ENCODE results near the gene DGLUCY. TPM values are rescaled to one million over a fixed set of nuclear protein-coding genes. Genes with fewer than 3 reads are reported as not detected.

The DGLUCY gene
- total RNA-seq, 1 experiment from 2014 or later: 67.0 TPM

DNA sequence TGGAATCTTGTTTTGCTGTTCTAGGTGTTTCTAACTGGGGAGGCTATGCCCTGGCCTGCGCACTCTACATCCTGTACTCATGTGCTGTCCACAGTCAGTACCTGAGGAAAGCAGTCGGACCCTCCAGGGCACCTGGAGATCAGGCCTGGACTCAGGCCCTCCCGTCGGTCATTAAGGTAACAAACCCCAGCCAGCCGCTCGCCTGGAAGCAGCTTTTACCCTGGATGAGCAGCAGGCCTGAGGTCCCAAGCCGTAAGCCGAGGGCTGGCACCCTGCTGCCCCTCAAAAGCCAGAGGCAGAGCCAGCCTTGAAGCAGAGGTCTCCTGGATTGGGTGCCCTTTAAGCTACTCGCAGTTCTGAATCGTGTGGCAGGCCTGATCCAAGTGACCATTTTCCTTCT, 101.5 kb downstream of the DGLUCY start:
- ChIA-PET RAD21 (ENCODE audit: low non-redundant PET in 1 of 2, low total read pairs in 2 of 2, uncharacterized antibody in 2 of 2, unreplicated experiment in 2 of 2) (no interaction called here), CTCF (no interaction called here), POLR2A (no interaction called here)
- no peak for ATAC-seq
- H3K9me2 ChIP-seq (ENCODE audit: insufficient read depth): no peaks in the 10 kb centered on the region
- H2AFZ ChIP-seq (ENCODE audit: low read depth, low read length, poor library complexity, severe bottlenecking): no peak overlapping the region
- no peak for TF ChIP-seq TCF7L2 (IDR thresholded peaks at IDR 0.05; ENCODE audit: borderline replicate concordance, extremely low read depth, insufficient read depth, insufficient read length)
- TF ChIP-seq FOSL1 (IDR thresholded peaks at IDR 0.05; ENCODE audit: low read depth): no peak
- TF ChIP-seq, protein P1, sequence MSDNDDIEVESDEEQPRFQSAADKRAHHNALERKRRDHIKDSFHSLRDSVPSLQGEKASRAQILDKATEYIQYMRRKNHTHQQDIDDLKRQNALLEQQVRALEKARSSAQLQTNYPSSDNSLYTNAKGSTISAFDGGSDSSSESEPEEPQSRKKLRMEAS (IDR thresholded peaks at IDR 0.05): no peak
- no peak for TF ChIP-seq CEBPB (IDR thresholded peaks at IDR 0.05; ENCODE audit: low read depth)
- TF ChIP-seq EGR1 (IDR thresholded peaks at IDR 0.05; ENCODE audit: low read depth): no peak
- TF ChIP-seq, protein P2, sequence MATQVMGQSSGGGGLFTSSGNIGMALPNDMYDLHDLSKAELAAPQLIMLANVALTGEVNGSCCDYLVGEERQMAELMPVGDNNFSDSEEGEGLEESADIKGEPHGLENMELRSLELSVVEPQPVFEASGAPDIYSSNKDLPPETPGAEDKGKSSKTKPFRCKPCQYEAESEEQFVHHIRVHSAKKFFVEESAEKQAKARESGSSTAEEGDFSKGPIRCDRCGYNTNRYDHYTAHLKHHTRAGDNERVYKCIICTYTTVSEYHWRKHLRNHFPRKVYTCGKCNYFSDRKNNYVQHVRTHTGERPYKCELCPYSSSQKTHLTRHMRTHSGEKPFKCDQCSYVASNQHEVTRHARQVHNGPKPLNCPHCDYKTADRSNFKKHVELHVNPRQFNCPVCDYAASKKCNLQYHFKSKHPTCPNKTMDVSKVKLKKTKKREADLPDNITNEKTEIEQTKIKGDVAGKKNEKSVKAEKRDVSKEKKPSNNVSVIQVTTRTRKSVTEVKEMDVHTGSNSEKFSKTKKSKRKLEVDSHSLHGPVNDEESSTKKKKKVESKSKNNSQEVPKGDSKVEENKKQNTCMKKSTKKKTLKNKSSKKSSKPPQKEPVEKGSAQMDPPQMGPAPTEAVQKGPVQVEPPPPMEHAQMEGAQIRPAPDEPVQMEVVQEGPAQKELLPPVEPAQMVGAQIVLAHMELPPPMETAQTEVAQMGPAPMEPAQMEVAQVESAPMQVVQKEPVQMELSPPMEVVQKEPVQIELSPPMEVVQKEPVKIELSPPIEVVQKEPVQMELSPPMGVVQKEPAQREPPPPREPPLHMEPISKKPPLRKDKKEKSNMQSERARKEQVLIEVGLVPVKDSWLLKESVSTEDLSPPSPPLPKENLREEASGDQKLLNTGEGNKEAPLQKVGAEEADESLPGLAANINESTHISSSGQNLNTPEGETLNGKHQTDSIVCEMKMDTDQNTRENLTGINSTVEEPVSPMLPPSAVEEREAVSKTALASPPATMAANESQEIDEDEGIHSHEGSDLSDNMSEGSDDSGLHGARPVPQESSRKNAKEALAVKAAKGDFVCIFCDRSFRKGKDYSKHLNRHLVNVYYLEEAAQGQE (IDR thresholded peaks at IDR 0.05; ENCODE audit: low read depth): no peak
- no peak for TF ChIP-seq JUND (IDR thresholded peaks at IDR 0.05)
- TF ChIP-seq RAD21 (IDR thresholded peaks at IDR 0.05; ENCODE audit: low read depth): no peak
- no peak for TF ChIP-seq ELF1 (IDR thresholded peaks at IDR 0.05; ENCODE audit: borderline replicate concordance, low read depth)
- no peak for TF ChIP-seq ZFX (IDR thresholded peaks at IDR 0.05)
- intact Hi-C loops (cut with micrococcal nuclease): no loop called here
- H3K36me3 ChIP-seq (ENCODE audit: control insufficient read depth in 1 of 2, insufficient read depth in 2 of 2, low read length in 2 of 2): peaks cover 2 to 14% of the 10 kb centered on the region in 2 experiments
- H3K4me2 ChIP-seq (ENCODE audit: low read length): no peak overlapping the region
- no peak overlapping the region for H3K4me3 ChIP-seq (replicated peaks in 1 of 2; ENCODE audit: low read depth in 1 of 2, low read length in 2 of 2)
- no peaks in the 10 kb centered on the region for H3K79me2 ChIP-seq (ENCODE audit: insufficient read depth, low read length)
- H3K4me1 ChIP-seq (ENCODE audit: control insufficient read depth in 1 of 2, insufficient read depth in 2 of 2, low read length in 2 of 2): no peaks in the 10 kb centered on the region
- no peaks in the 10 kb centered on the region for H3K9me3 ChIP-seq (ENCODE audit: control insufficient read depth in 1 of 2, insufficient read depth in 1 of 2, low read depth in 1 of 2, low read length in 2 of 2)
- H4K20me1 ChIP-seq (ENCODE audit: insufficient read depth): no peaks in the 10 kb centered on the region
- H3K27ac ChIP-seq (ENCODE audit: low read depth, low read length): no peak overlapping the region
- H3K9ac ChIP-seq (ENCODE audit: low read length): no peak overlapping the region
- no peaks in the 10 kb centered on the region for H3K27me3 ChIP-seq (ENCODE audit: insufficient read depth, low read length)
- DNase-seq (ENCODE audit: low read depth, low spot score): no peak
- BruUV-seq (replicated peaks): no TSS peak
